Transverse colon (tissue), 4 donors: ENCODE data around the gene ST6GALNAC5. TPM values are rescaled to one million over a fixed set of nuclear protein-coding genes. Genes with fewer than 3 reads are reported as not detected.

Source experiments
- DNase-seq: peaks from one replicate; pipeline ENCODE4 v3.0.0-alpha.2; 2019
- H3K27ac ChIP-seq, 4 donors: fragments of 200-600 bp; sonication (generic); 2 replicates each; pipeline ENCODE4 v1.5.1; 2016 to 2018; ENCODE audit warnings: inconsistent platforms in 4 of 4
- H3K27me3 ChIP-seq: fragments of 200-600 bp; sonication (generic); 2 replicates; pipeline ENCODE4 v1.5.1; 2017; ENCODE audit warnings: inconsistent platforms
- H3K36me3 ChIP-seq, 4 donors: fragments of 200-600 bp; sonication (generic); 2 replicates each; pipeline ENCODE4 v1.5.1; 2017 to 2019; ENCODE audit warnings: inconsistent platforms in 4 of 4
- H3K4me1 ChIP-seq, 4 donors: fragments of 200-600 bp; sonication (generic); 2 replicates each; pipeline ENCODE4 v1.5.1; 2017 to 2020; ENCODE audit warnings: inconsistent platforms in 4 of 4
- H3K4me3 ChIP-seq, 4 donors: fragments of 200-600 bp; sonication (generic); 1 replicate in 1 of 4; 2 replicates in 3 of 4; pipeline versions ENCODE4 v1.5.1 to v1.6.1; 2017 to 2019; ENCODE audit warnings: inconsistent platforms in 4 of 4
- H3K9me3 ChIP-seq, 2 donors: fragments of 200-600 bp; sonication (generic); 2 replicates each; pipeline ENCODE4 v1.5.1; 2017 to 2019; ENCODE audit warnings: inconsistent platforms in 2 of 2
- EP300 ChIP-seq: sonication (generic); formaldehyde crosslinking; IDR thresholded peaks from one replicate; pipeline ENCODE4 v1.6.1; 2017; ENCODE audit warnings: antibody characterized with exemption, low read depth
- POLR2A ChIP-seq: fragments of 450-650 bp; IDR thresholded peaks from one replicate; pipeline ENCODE4 v1.6.1; 2016; ENCODE audit warnings: antibody characterized with exemption, mild to moderate bottlenecking, moderate library complexity
- POLR2AphosphoS5 ChIP-seq, 3 donors: sonication (generic); formaldehyde crosslinking; IDR thresholded peaks; one replicate each; pipeline ENCODE4 v1.6.1; 2016; ENCODE audit warnings: antibody characterized with exemption in 3 of 3
- WGBS, 2 donors: methylation state at CpG; one replicate each; pipeline ENCODE4 v1.1.5; 2018; ENCODE audit warnings: low coverage in 1 of 2; 5-methylcytosine and 5-hydroxymethylcytosine counted together
- in situ Hi-C, 4 donors: fragments of 200-750 bp; cut with MboI; loops; one replicate each; pipeline versions ENCODE4 v1.15.0 to v1.15.1; 2017; ENCODE audit warnings: low sequenced_read_pairs in 3 of 4, low pct_ligation_motif_present in 1 of 4, low pct_unique_long_range_greater_than_20kb in 1 of 4
- intact Hi-C: fragments of 100-400 bp; cut with DNase I; formaldehyde crosslinking; loops from one replicate; pipeline ENCODE4 v1.15.1; 2023; ENCODE audit warnings: low total_unique reads
- total RNA-seq, 4 donors: library from RNA; depleted of rRNA; stranded (reverse); fragments of >200 nt; gene quantifications; one replicate each; pipeline ENCODE4 v1.1.0, GENCODE V29; 2016
- TF ChIP-seq, protein P1 (sequence below), 5 experiments: fragments of 200-600 bp in 3 of 5; fragments of 450-650 bp in 2 of 5; sonication (generic) in 3 of 5; IDR thresholded peaks; 1 replicate in 2 of 5; 2 replicates in 3 of 5; pipeline ENCODE4 v1.5.1; 2016 to 2017; ENCODE audit warnings: antibody characterized with exemption in 5 of 5, inconsistent platforms in 3 of 5, mild to moderate bottlenecking in 2 of 5, moderate library complexity in 1 of 5

The ST6GALNAC5 gene
- total RNA-seq, 4 donors from 2014 or later = 0.80 to 12.3 (median 1.9) TPM

DNA sequence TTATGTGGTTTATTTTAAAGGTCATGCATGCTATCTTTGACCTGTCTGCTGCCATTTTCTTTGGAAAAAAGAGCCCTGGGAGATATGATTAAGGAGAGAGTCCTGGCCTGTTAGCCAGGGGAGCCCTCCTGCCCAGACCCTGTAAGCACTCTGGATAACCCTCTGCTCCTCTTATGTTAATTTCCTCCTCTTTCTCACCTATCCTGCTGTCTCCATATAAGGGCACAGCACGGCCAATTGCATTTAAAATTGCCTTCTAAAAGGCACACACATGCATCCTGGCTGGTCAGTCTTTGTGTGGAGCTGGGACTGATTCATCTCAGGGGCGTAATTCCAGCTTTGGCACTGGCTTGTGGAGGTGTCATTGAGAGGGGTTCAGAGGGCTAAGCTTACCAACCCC is 158.9 kb downstream of the ST6GALNAC5 start:
- Histone ChIP-seq H3K27ac (no peak overlapping the region), H3K4me3 (no peak overlapping the region), H3K36me3 (no peaks in the 10 kb centered on the region), H3K9me3 (no peaks in the 10 kb centered on the region), H3K4me1 (no peaks in the 10 kb centered on the region), H3K27me3 (no peaks in the 10 kb centered on the region)
- DNase-seq = no peak
- WGBS, 2 donors = 41 to 60% methylated on average over 1 to 2 of the region's 2 CpGs
- in situ Hi-C loops (no loop called here), intact Hi-C loops (no loop called here)
- TF ChIP-seq POLR2AphosphoS5 (IDR thresholded peaks at IDR 0.05) = no peak
- TF ChIP-seq, protein P1, sequence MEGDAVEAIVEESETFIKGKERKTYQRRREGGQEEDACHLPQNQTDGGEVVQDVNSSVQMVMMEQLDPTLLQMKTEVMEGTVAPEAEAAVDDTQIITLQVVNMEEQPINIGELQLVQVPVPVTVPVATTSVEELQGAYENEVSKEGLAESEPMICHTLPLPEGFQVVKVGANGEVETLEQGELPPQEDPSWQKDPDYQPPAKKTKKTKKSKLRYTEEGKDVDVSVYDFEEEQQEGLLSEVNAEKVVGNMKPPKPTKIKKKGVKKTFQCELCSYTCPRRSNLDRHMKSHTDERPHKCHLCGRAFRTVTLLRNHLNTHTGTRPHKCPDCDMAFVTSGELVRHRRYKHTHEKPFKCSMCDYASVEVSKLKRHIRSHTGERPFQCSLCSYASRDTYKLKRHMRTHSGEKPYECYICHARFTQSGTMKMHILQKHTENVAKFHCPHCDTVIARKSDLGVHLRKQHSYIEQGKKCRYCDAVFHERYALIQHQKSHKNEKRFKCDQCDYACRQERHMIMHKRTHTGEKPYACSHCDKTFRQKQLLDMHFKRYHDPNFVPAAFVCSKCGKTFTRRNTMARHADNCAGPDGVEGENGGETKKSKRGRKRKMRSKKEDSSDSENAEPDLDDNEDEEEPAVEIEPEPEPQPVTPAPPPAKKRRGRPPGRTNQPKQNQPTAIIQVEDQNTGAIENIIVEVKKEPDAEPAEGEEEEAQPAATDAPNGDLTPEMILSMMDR (IDR thresholded peaks at IDR 0.05) = no peak
- TF ChIP-seq EP300 = no peak
- TF ChIP-seq POLR2A = no peak

- no peaks in the 10 kb centered on the region for H3K27me3 ChIP-seq
- intact Hi-C loops = no loop called here
- WGBS, 2 donors = 100% methylated on average over 1 of the region's 1 CpG; no CpG with 5 or more reads in 1 of the 2 donors
Observed at GRCh38 chr1:77026640-77027039, 159.4 kb downstream of the ST6GALNAC5 start.

DNA sequence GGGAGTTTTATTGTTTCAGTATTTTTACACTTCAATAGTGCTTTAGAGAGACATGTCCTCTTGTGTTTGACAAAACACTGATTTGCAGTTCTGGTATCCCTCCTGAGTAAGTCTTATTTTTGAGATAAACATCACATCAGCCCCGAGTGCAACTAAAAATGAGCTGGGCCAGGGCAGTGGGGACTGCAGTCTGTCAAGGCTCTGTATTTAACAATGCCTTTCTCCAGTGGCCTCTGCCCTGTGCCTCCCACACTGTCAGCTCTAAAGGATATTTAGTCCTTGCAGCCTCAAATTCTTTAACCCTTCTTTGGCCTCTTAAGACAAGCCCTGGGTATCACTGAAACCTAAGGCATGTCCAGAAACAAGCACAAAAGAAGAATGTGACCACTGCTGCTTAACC is 160.6 kb downstream of the ST6GALNAC5 start:
- 25 to 30% methylated on average over 1 of the region's 1 CpG for WGBS, 2 donors
- TF ChIP-seq, protein P1 (IDR thresholded peaks at IDR 0.05) = no peak
- TF ChIP-seq POLR2AphosphoS5 (IDR thresholded peaks at IDR 0.05) = no peak
- no peak for TF ChIP-seq POLR2A
- no peak for TF ChIP-seq EP300
- H3K4me1 ChIP-seq = no peaks in the 10 kb centered on the region
- no peak overlapping the region for H3K4me3 ChIP-seq
- intact Hi-C loops = no loop called here
- H3K27me3 ChIP-seq = no peaks in the 10 kb centered on the region
- DNase-seq = no peak
- no peaks in the 10 kb centered on the region for H3K36me3 ChIP-seq
- no peak overlapping the region for H3K27ac ChIP-seq
- in situ Hi-C loops = no loop called here
- no peaks in the 10 kb centered on the region for H3K9me3 ChIP-seq

More at GRCh38 chr1:77026640-77027039, 159.4 kb downstream of the ST6GALNAC5 start:
- no peaks in the 10 kb centered on the region for H3K4me1 ChIP-seq
- no peak for DNase-seq
- H3K36me3 ChIP-seq = no peaks in the 10 kb centered on the region
- no peak overlapping the region for H3K27ac ChIP-seq
- TF ChIP-seq POLR2A (no peak), EP300 (no peak), POLR2AphosphoS5 (IDR thresholded peaks at IDR 0.05) (no peak)
- TF ChIP-seq, protein P1 (IDR thresholded peaks at IDR 0.05) = no peak
- H3K4me3 ChIP-seq = no peak overlapping the region
- in situ Hi-C loops = no loop called here
- no peaks in the 10 kb centered on the region for H3K9me3 ChIP-seq

DNA sequence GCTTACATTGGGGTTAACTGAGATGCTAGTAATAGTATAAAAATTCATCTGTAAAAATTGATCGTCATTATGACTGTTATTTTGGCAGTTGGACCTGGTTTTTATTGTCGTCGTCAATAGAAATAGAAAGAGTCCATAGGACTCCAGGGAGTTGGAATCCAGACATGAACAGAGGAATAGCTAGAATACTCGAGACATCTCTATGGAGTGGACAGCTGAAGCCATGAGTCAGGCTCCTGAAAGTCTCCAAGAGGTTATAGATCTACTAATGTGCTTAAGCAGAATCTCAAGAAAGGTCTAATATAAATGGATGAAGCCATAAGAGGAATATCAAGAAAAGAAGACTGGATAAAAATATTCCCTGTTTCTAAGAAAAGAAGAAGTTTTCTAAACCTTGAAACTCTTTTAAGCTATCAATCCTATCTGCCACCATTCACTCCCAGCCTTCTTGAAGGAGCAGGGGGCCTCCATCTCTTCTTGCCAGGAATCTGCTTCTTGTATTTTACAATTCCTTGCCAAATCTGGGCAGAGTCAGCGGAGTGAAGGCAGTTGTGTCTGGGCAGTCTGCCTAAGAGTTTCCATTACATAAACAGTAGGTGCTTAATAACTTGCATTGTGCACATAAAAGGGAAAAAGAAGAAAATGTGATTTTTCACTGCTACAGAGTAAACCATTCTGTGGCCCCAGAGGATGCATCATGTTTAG is 163.3 kb downstream of the ST6GALNAC5 start:
- intact Hi-C loops = no loop called here
- H3K36me3 ChIP-seq = no peaks in the 10 kb centered on the region
- H3K27ac ChIP-seq = no peak overlapping the region

More for the DNA sequence above, 163.3 kb downstream of the ST6GALNAC5 start:
- Histone ChIP-seq H3K4me1 (no peaks in the 10 kb centered on the region), H3K27me3 (no peaks in the 10 kb centered on the region), H3K9me3 (no peaks in the 10 kb centered on the region), H3K4me3 (no peak overlapping the region)
- TF ChIP-seq, protein P1 (IDR thresholded peaks at IDR 0.05) = no peak
- TF ChIP-seq POLR2AphosphoS5 (IDR thresholded peaks at IDR 0.05) = no peak
- no peak for TF ChIP-seq EP300
- TF ChIP-seq POLR2A = no peak
- in situ Hi-C loops = no loop called here
- WGBS, 2 donors = 71 to 80% methylated on average over 4 to 5 of the region's 5 CpGs
- no peak for DNase-seq
